Measurements from ENCODE around the gene AKAP1.
A peak's percentile ranks its signal among the peaks of the same experiment; 100 is the strongest.

AKAP1 gene

DNA sequence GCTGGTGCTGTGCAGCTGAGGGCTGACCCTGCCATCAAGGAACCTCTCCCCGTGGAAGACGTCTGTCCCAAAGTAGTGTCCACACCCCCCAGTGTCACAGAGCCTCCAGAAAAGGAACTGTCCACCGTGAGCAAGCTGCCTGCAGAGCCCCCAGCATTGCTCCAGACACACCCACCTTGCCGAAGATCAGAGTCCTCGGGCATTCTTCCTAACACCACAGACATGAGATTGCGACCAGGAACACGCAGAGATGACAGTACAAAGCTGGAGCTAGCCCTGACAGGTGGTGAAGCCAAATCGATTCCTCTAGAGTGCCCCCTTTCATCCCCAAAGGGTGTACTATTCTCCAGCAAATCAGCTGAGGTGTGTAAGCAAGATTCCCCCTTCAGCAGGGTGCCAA lies 20.5 kb downstream of the AKAP1 start:
- DNase-seq (ENCODE audit: low read depth in 2 of 2): no peak

DNA sequence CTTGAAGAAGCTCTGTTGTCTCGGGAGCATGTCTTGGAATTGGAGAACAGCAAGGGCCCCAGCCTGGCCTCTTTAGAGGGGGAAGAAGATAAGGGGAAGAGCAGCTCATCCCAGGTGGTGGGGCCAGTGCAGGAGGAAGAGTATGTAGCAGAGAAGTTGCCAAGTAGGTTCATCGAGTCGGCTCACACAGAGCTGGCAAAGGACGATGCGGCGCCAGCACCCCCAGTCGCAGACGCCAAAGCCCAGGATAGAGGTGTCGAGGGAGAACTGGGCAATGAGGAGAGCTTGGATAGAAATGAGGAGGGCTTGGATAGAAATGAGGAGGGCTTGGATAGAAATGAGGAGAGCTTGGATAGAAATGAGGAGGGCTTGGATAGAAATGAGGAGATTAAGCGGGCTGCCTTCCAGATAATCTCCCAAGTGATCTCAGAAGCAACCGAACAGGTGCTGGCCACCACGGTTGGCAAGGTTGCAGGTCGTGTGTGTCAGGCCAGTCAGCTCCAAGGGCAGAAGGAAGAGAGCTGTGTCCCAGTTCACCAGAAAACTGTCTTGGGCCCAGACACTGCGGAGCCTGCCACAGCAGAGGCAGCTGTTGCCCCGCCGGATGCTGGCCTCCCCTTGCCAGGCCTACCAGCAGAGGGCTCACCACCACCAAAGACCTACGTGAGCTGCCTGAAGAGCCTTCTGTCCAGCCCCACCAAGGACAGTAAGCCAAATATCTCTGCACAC lies 21.2 kb downstream of the AKAP1 start:
- no peak for DNase-seq (ENCODE audit: low read depth in 2 of 2)

DNA sequence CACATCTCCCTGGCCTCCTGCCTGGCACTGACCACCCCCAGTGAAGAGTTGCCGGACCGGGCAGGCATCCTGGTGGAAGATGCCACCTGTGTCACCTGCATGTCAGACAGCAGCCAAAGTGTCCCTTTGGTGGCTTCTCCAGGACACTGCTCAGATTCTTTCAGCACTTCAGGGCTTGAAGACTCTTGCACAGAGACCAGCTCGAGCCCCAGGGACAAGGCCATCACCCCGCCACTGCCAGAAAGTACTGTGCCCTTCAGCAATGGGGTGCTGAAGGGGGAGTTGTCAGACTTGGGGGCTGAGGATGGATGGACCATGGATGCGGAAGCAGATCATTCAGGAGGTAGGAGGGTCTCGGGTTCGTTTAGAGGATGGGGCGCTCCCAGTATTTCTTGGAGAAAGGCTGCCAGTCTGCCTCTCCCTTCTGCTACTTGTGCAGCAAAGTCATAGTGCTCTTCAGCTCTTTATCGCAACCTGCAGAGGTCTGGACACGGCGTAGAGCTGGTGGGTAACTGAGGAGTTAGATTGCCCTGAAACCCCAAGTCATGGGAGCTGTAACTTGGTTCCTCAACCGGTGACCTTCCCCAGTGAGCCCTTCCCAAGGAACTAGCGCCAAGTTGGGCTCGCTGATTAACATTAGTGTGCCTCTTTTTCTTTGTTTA lies 21.9 kb downstream of the AKAP1 start:
- DNase-seq (ENCODE audit: low read depth in 2 of 2): no peak

DNA sequence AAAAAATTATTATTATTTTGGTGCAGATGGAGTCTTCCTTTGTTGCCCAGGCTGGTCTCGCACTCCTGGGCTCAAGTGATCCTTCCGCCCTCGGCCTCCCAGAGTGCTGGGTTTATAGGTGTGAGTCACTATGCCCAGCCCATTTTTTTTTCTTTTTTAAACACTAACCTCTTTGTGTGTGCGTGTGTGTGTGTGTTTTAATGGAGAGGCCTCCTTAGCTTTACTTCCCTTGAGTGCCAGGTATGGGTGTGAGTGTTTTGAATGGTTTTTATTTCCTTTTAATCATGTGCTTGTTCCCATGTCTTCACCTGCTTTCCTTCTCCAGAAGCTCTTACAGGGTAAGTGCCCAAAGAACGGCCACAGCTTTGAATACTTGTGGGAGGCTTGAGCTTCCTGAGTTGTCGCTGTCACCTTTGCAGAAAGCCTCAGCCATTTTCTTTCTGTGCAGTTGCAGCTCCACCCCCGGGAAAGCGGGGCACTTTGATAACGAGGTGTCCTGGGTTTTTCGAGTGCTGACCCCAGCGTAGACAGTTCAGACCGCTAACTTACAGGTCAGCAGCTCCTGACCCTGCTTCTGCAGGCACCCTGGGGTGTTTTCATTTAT lies 22.6 kb downstream of the AKAP1 start:
- no peak for DNase-seq (ENCODE audit: low read depth in 2 of 2)

DNA sequence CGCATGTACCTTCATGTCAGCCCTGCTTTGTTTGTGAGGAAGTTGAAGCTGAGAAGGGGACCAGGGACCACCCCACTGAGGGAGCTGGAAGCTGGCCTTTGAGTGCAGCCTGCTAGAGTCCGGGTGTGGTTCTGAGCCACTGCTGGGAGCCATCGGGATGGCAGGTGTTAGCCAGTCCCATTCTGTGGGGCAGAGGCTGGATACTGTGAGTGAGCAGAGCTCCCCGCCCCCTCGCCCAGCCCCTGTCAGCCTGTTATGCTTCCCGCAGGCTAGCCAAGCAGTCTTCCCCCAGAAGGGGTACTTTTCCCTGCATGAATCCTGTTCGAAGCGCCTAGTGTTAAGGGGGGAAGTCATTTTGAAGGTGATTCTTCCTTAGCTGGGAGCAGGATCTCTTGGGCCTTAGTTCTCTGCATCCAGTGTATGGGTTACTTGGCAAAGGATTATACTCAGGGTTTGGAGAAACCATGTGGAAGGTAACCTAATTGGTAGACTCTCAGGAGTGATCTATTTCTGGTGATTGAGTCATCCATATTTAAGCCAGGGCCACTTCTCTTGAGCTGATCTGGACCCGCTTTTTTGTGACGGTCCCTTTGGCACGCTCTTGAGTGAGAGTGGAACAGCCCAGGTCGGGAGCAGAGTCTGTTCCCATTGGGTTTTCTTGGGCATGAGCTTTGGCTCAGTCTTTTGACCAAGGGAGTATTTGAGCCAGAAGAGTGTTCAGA lies 23.8 kb downstream of the AKAP1 start:
- DNase-seq (ENCODE audit: low read depth in 2 of 2): no peak

DNA sequence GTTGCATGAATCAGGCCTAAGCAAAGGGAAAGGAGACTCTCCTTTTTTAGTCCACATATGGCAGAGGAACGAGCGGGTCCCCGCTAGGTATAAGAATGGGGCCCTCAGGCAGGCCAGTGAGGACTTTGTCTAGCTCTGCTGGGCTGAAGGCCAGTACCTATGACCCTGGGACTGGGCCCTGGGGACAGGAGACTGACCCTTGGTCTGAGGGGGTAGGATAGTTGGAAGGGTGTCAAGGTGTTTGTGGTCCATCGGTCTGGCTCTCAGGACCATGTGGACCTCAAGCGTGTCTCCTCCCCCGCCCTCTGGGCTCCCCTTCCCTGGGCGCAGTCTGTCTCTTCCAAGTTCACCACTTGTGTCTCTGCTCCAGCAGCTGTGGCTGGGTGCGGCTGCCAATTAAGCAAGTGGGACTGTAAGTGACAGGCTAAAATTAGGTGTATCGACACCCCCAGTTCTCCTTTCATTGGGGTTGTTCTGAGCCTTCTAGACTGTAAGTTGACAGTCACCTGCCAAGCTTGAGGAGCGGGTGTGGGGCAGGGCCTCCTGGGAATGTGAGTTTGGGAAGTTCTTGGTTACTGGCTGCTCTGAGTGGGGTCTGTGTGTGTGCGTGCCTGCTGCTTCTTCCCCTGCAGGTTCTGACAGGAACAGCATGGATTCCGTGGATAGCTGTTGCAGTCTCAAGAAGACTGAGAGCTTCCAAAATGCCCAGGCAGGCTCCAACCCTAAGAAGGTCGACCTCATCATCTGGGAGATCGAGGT lies 24.5 kb downstream of the AKAP1 start:
- no peak for DNase-seq (ENCODE audit: low read depth in 2 of 2)

DNA sequence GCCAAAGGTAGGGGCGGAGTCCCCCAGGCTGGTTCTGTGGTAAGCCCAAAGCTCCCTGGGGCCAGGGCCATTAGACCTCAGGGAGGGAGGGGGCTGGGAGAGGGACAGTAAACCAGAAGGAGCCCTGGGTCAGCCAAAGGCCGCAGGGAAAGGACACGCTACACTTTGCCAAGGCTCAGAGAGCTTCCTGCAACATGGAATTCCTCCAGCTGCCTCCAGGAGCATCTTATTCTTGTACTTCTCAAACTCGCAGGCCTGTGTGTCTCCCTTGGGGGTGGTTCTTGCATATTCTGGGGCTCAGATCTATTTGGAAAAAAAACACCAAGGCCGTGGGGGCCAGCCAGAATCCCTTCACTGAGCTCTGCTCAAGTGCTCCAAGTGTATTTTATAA lies 25.1 kb downstream of the AKAP1 start:
- no peak for DNase-seq (ENCODE audit: low read depth in 2 of 2)

DNA sequence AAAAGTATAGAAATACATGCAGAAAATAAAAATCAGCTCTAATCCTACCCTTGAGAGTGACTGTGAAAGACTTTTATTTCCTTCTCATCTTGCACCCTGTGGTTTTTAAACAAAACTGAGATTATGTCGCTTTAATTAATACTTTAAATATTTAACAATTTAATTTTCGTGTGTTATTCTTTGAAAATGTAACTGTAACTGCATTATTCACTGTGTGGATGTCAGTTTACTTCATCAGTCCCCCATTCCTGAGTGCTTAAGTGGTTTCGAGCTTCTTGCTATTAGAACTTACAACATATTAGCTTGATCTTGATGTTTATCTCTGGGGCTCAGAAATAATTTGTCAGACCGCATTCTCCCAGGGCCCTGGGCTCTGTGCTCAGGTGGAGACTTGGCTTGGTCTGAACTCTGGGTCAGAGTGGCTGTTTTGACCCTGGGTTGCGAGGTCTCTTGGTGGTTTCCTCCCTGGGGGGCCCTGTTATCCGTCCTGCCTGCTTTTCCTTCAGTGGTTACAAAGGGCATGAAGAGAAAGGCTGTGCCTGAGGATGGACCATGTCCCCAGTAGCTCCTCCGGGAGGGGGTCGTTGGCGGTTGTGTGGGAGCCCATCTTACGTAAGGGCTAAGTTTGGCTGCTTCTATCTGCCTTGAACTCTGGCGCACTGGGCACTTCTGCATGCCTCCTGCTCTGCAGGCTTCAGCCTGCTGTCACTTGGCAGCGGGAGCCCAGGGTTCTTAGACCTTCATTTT lies 25.7 kb downstream of the AKAP1 start:
- no peak for DNase-seq (ENCODE audit: low read depth in 2 of 2)

DNA sequence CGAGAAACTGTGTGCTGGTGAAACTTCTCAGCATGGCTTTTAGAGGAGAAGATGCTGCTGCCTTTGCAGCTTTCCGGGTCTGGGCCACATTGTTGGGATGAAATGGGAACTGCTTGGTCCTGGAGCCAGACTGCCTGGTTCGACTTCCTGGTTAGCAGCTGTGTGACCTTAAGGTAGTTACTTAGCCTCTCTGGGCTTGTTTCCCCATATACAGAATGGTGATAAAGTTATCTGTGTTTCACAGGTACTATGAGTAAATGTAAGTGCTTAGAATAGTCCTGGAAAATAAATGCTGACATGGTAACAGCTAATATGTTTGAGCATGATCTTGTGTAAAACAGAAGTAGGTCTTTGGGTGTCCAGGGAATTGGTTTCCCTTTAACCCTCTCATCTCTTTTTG lies 26.3 kb downstream of the AKAP1 start:
- no peak for DNase-seq (ENCODE audit: low read depth in 2 of 2)

DNA sequence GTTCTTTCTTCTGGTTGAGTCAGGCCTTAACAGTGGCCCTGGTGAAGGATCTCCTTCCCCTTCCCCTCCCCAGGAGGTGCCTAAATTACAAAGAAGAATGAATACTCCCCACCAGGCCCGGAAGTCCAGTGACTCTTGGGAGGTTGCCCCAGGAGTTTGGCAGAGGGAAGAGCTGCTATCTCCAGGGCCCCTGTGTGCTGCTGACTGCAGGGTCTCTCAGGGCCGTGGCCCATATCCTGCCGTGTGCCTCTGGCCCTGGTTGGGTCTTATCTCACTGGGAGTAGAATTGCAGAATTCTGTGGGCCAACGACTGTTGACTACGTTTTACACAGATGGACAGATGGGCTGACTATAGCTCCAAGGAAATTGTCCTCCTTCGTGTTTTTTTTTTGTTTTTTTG lies 28.0 kb downstream of the AKAP1 start:
- DNase-seq (ENCODE audit: low read depth in 2 of 2): no peak

DNA sequence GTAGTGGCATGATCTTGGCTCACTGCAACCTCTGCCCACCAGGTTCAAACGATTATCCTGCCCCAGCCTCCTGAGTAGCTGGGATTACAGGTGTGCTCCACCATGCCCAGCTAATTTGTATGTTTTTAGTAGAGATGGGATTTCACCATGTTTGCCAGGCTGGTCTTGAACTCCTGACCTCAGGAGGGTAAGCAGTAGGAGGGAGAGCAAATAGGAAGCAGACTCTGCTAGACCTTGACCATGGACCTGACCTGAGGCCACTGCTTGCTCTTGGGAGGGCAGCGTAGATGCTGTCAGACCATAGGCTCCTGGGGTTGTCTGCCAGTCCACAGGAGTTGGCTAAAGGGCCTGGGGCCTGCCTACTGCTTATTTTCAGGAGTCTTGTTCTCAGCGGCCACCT lies 28.6 kb downstream of the AKAP1 start:
- no peak for DNase-seq (ENCODE audit: low read depth in 2 of 2)

DNA sequence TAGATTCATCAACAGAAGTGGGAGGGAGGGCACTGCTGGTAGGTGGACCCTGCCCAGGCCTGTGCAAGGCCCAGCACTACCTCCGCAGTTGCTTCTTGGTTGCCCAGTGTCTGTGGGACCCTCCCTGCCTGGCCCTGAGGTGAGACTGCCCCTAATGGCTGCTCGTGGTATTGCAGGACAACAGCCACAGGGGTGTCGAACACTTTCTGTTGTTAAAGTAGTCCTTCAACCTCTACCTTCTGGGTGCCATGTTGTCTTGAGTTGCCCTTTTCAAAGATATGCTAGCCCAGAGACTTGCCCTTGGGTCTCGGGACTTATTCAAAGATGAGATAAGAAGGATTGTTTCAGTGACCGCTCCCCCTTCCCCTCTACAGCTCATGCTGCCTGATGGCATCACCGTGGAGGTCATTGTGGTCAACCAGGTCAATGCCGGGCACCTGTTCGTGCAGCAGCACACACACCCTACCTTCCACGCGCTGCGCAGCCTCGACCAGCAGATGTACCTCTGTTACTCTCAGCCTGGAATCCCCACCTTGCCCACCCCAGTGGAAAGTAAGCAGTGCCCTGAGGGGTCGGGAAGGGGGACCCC lies 29.1 kb downstream of the AKAP1 start:
- peak; percentile 20 to 27 for DNase-seq (ENCODE audit: low read depth in 2 of 2)

DNA sequence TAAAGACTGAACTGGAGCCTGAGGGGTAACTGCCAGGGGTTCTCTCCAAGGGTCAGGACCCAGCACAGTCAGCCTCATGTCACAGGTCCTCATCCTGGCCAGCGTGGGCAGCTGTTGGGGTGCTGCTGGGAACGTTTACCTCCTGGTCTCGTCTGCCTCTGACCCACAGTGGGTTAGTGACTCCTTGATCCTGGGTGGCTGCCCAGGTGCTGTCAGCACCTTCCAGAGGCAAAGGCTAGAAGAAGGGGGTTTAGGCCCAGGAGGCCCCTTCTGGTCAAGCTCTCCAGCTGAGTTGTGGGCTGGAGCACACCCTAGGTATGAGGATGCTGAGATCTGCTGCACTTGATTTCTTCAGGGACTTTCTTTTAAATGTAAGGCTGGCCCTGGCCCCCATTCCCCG lies 30.3 kb downstream of the AKAP1 start:
- DNase-seq (ENCODE audit: low read depth in 2 of 2): no peak

DNA sequence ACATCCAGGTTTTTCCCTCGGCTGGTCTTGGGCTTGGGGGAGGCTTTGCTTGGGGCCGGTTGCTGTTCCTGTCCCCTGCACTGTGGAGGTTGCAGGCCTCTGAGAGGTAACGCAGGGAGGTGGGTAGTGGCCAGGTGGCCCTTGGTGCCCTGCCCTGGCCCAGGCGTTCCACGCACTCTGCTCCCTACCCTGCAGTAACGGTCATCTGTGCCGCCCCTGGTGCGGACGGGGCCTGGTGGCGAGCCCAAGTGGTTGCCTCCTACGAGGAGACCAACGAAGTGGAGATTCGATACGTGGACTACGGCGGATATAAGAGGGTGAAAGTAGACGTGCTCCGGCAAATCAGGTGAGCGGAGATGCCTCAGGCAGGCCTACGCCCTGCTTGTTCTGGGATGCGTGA lies 30.9 kb downstream of the AKAP1 start:
- DNase-seq (ENCODE audit: low read depth in 2 of 2): no peak

DNA sequence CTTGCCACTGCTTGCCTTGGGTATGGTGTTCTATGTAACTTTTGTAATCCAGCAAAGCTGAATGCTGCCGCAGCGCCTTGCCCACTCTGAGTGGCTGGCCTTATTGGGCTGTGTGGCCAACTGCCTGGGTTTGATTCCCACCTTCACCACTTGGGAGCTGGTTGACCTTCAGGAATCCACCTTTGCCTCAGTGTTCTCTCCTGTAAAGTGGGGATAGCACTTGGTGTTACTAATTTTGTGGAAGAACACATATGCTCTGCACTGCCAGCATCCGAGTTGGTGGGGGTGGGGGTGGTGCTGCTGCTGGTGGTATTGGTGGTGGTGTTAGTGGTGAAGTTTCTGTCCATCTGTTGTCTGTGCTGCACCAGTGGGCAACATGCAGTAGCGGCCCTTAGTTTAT lies 32.8 kb downstream of the AKAP1 start:
- no peak for DNase-seq (ENCODE audit: low read depth in 2 of 2)

DNA sequence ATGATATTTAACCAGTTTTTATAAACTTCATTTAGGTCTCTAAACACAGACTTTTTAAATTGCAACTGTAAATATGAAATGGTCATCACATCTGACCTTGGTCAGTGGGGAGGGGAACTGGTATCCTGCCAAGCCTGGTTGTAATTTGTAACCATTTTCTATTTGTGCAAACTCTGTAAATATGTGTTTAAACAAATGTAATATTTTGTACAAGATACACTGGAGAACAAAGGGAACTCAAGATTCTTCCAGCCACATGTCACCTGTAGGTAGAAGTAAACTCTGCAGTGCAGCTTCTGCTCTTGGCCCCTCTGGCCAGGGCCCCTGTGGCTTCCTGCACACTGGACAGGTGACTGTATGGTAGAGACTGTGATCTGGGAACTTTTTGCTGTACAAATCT lies 35.8 kb downstream of the AKAP1 start:
- no peak for DNase-seq (ENCODE audit: low read depth in 2 of 2)

DNA sequence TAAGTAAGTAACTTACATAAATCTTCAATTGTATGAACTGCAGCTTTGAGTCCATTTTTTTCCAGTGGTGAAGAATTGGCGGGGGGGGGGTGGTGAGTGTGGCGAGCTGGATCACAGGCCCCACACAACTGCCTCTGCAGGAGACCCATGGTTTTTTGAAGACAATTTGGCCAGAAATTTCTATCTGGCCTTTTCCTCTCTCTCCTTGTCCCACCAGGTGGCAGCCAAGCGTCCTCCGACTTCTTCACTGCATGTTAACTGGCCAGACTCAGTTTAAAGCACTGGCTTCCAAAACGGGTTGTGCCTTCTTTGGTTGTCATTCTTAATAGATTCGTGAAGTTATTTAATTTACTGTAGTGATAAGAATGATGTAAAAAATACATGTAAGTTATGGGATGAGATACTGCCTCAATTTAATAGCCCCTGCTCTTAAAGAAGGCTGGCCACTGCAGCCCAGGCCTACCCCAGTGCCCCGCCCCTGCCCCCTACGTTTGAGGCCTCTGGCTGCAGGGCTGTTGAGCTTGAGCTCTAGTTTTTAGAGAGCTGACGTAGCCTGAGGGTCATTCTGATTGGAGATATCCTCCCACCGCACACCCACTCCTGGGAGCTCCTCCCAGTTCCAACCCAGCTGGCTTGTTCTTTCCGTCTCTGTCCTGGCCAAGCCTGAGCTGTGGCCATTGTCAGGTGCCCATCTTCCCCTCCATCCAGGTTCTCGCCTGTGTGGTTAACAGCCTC lies 36.4 kb downstream of the AKAP1 start:
- DNase-seq (ENCODE audit: low read depth in 2 of 2): no peak

DNA sequence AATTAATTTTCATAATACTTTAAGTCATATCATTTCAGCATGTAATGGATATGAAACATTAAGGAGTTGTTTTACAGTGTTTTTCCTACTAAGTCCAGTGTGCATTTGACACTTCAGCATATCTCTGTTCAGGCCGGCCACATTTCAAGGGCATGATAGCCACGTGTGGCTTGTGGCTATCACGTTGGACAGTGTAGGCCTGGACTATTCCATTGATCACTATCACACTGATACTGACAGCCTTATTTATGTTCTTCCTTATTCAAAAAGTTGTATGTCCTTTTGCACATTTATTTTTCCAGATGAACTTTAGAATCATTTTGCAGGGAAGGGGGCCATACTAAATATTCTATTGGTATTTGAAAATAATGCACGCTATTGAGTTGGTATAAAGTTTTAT lies 39.0 kb downstream of the AKAP1 start:
- DNase-seq (ENCODE audit: low read depth in 2 of 2): no peak

DNA sequence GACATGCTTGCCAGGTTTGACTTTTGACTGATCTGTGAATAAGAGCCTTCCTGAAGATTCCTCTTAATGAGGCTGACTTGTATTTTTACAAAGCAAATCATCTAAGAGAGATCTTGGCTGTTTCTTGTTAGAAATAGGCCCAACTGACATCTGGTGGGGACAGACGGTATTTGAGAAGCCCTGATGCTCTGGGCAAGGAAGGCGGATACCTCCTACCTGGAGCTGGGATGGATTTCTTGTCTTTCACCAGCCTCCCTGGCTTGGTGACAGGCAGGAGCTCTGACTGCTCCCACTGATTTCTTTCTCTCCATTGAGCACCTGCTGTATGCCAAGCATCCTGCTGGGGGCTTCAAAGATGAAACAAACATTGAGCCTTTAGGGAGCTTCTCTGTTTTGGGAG lies 40.4 kb downstream of the AKAP1 start:
- DNase-seq (ENCODE audit: low read depth in 2 of 2): no peak

DNA sequence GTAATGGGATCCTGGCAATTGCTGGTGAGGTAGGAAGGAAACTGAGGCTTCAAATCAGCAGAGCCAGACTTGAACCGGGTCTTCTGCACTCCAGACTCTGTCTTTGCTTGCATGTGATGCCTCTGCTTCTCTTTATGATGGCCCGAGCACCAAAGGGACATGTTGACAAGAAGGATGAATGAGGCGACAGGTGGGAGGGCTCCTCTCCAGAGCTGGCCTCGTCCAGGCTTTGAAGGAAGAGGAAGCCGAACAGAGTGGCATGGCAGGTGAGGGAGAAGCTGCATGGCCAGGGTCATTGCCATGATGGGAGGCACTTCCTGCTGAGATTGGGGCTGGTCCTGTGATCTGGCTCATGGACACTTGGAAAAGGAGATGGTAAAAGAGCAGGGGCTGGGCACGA lies 40.8 kb downstream of the AKAP1 start:
- no peak for DNase-seq (ENCODE audit: low read depth in 2 of 2)

Data from stimulated activated CD8-positive, alpha-beta memory T cell treated with anti-CD3 and anti-CD28 coated beads, Interleukin-15, amount 100 ng/mL, for 4 hours (primary cell).